Renal cortical epithelial cell (primary cell): ENCODE measurements around the gene CCDC40. TPM values are rescaled to one million over a fixed set of nuclear protein-coding genes. Genes with fewer than 3 reads are reported as not detected.

Experiments
- DNase-seq: peaks from one replicate; pipeline ENCODE4 v3.0.0-alpha.2; 2011; ENCODE audit warnings: low read depth
- total RNA-seq: library from RNA; depleted of rRNA; stranded (reverse); fragments of >200 nt; gene quantifications from 2 replicates; pipeline ENCODE4 v1.2.3, GENCODE V29; 2014

The CCDC40 gene
- total RNA-seq, 1 donor from 2014 or later, result 23.4 TPM

GRCh38 chr17:80000136-80000535 is 36.3 kb upstream of the CCDC40 start:
- DNase-seq, result no peak

- DNase-seq, result no peak
Observed at GRCh38 chr17:80000981-80001775, 35.3 kb upstream of the CCDC40 start.

- no peak for DNase-seq
Observed at GRCh38 chr17:80002070-80002641, 34.3 kb upstream of the CCDC40 start.

GRCh38 chr17:80002690-80003490 is 33.6 kb upstream of the CCDC40 start:
- DNase-seq, result no peak

GRCh38 chr17:80003969-80004368 is 32.5 kb upstream of the CCDC40 start:
- no peak for DNase-seq

- peak; percentile 26 for DNase-seq
Observed at GRCh38 chr17:80005360-80006338, 30.8 kb upstream of the CCDC40 start.

GRCh38 chr17:80006339-80006720 is 30.1 kb upstream of the CCDC40 start:
- no peak for DNase-seq

- no peak for DNase-seq
Observed at GRCh38 chr17:80006811-80007752, 29.4 kb upstream of the CCDC40 start.

GRCh38 chr17:80007939-80008338 is 28.5 kb upstream of the CCDC40 start:
- DNase-seq, result no peak

GRCh38 chr17:80008383-80008840 is 28.0 kb upstream of the CCDC40 start:
- peak; percentile 30 for DNase-seq

- DNase-seq, result no peak
Observed at GRCh38 chr17:80008848-80009247, 27.6 kb upstream of the CCDC40 start.

GRCh38 chr17:80009391-80010282 is 26.8 kb upstream of the CCDC40 start:
- DNase-seq, result no peak

- no peak for DNase-seq
Observed at GRCh38 chr17:80010283-80010858, 26.1 kb upstream of the CCDC40 start.

- no peak for DNase-seq
Observed at GRCh38 chr17:80011989-80012555, 24.4 kb upstream of the CCDC40 start.

- DNase-seq, result no peak
Observed at GRCh38 chr17:80012765-80013741, 23.4 kb upstream of the CCDC40 start.

GRCh38 chr17:80017226-80018010 is 19.0 kb upstream of the CCDC40 start:
- DNase-seq, result no peak
